NB4 (cell line): ENCODE measurements around the gene GAB3.

ENCODE experiments used
- MYC ChIP-seq: IDR thresholded peaks from 2 replicates; pipeline ENCODE4 v1.6.1; 2011; ENCODE audit warnings: low read depth, low read length
- POLR2A ChIP-seq: IDR thresholded peaks from 2 replicates; pipeline ENCODE4 v1.6.1; 2011; ENCODE audit warnings: mild to moderate bottlenecking; ENCODE audit not compliant: insufficient read length; ENCODE audit errors: extremely low read depth
- TF ChIP-seq, protein P1 (sequence below): IDR thresholded peaks from one replicate; pipeline ENCODE4 v1.5.1; 2012; ENCODE audit warnings: low read depth, low read length
- TF ChIP-seq, protein P2 (sequence below): IDR thresholded peaks from 2 replicates; pipeline ENCODE4 v1.6.1; 2011; ENCODE audit warnings: low read depth, low read length

DNA sequence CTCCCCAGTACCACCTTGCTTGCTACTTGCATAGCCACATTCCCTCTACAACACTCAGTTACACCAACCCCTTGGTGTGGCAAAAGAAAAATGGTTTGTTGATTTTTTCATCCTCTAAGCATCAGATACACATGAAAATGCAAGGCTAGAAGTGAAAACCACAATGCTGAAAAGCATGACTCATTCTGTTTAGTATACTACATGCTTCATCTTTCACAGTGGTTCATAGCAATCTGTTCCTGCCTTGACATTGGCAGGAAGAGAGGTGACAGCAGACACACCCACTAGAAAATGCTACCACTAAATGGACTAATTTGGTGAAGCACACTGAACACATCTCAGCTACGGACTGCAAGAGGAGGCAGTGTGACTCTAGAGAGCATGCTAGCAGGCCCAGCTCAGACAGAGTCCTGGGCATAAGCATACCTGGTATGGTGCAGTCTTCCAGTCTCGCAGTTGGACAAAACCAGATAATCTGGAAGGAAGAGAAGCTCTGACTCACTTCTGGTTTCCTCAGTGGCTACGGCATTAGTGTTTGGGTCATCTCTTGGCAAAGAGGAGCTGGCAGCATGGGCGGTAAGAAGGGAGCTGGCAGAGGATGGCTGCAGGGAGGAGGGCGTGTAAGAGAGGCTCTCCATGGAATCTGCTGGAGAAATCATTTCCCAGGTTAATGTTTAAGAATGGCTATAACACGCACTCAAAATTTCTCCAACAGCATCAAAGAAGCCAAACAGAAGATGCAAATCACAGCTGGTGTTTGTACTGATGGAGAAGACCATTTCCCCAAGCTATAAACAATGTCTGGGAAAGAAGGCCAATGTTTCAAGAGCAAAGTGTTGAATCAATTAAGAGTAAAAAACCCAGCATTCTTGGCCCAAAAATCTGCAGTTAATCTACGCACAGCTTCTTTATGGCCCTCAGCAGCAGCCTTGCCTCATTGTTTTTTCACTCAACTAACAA lies 37.8 kb downstream of the GAB3 start:
- TF ChIP-seq, protein P1, sequence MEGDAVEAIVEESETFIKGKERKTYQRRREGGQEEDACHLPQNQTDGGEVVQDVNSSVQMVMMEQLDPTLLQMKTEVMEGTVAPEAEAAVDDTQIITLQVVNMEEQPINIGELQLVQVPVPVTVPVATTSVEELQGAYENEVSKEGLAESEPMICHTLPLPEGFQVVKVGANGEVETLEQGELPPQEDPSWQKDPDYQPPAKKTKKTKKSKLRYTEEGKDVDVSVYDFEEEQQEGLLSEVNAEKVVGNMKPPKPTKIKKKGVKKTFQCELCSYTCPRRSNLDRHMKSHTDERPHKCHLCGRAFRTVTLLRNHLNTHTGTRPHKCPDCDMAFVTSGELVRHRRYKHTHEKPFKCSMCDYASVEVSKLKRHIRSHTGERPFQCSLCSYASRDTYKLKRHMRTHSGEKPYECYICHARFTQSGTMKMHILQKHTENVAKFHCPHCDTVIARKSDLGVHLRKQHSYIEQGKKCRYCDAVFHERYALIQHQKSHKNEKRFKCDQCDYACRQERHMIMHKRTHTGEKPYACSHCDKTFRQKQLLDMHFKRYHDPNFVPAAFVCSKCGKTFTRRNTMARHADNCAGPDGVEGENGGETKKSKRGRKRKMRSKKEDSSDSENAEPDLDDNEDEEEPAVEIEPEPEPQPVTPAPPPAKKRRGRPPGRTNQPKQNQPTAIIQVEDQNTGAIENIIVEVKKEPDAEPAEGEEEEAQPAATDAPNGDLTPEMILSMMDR: no peak
- TF ChIP-seq, protein P2, sequence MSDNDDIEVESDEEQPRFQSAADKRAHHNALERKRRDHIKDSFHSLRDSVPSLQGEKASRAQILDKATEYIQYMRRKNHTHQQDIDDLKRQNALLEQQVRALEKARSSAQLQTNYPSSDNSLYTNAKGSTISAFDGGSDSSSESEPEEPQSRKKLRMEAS: no peak
- TF ChIP-seq POLR2A (no peak), MYC (no peak)
